NK-92 (cell line): ENCODE measurements around the gene FBXL15.

ENCODE experiments used
- DNase-seq: peaks from one replicate; lab custom pipeline; 2025; ENCODE audit not compliant: unreplicated experiment; lab: John Stamatoyannopoulos, UW

FBXL15 gene

GRCh38 chr10:102424916-102425315, 4.3 kb downstream of the FBXL15 start:
- DNase-seq: no peak

- DNase-seq: no peak
These were observed 4.8 kb downstream of the FBXL15 start for GRCh38 chr10:102425444-102425843.

GRCh38 chr10:102426803-102427287, 6.2 kb downstream of the FBXL15 start:
- no peak for DNase-seq

- DNase-seq: no peak
These were observed 8.8 kb downstream of the FBXL15 start for GRCh38 chr10:102429468-102429867.

- no peak for DNase-seq
These were observed 11.0 kb downstream of the FBXL15 start for GRCh38 chr10:102431452-102432124.

- DNase-seq: peak; percentile 50
These were observed 11.7 kb downstream of the FBXL15 start, which contains the start of gene CUEDC2 for GRCh38 chr10:102432162-102432950. Gene CUEDC2, minus strand, starts transcription at chr10:102432574. Its CDS starts 7,386 bp downstream, at chr10:102425188.

GRCh38 chr10:102433619-102434046, 13.0 kb downstream of the FBXL15 start:
- DNase-seq: no peak

- DNase-seq: no peak
These were observed 13.9 kb downstream of the FBXL15 start for GRCh38 chr10:102434394-102435132.

GRCh38 chr10:102435133-102435497, 14.5 kb downstream of the FBXL15 start:
- no peak for DNase-seq

GRCh38 chr10:102435529-102436233, 15.0 kb downstream of the FBXL15 start:
- DNase-seq: no peak

GRCh38 chr10:102436312-102436711, 15.7 kb downstream of the FBXL15 start:
- DNase-seq: no peak

GRCh38 chr10:102437515-102437914, 16.9 kb downstream of the FBXL15 start:
- DNase-seq: no peak

- no peak for DNase-seq
These were observed 17.7 kb downstream of the FBXL15 start for GRCh38 chr10:102438374-102438773.

GRCh38 chr10:102444851-102445250, 24.2 kb downstream of the FBXL15 start:
- no peak for DNase-seq

- DNase-seq: peak; percentile 17
These were observed 28.9 kb downstream of the FBXL15 start for GRCh38 chr10:102449321-102450123.

- DNase-seq: no peak
These were observed 29.4 kb downstream of the FBXL15 start for GRCh38 chr10:102450124-102450373.

GRCh38 chr10:102450374-102451104, 29.9 kb downstream of the FBXL15 start:
- peak; percentile 35 for DNase-seq

- no peak for DNase-seq
These were observed 30.7 kb downstream of the FBXL15 start, which contains the start of gene C10orf95 for GRCh38 chr10:102451105-102451969. Gene C10orf95, minus strand, starts transcription at chr10:102451543. Its CDS starts 450 bp downstream, at chr10:102451093.
